ENCODE results near the gene CFAP45. TPM values are rescaled to one million over a fixed set of nuclear protein-coding genes. Genes with fewer than 3 reads are reported as not detected.

Gene CFAP45
- total and polyA plus RNA-seq, 2 experiments from 2014 or later = 0.36 TPM; not detected in 1

- TF ChIP-seq JUNB (IDR thresholded peaks at IDR 0.05; ENCODE audit: unreplicated experiment) (no peak), STAT1 (IDR thresholded peaks at IDR 0.05; ENCODE audit: unreplicated experiment) (no peak), CREB1 (CRISPR knock-in tag; IDR thresholded peaks at IDR 0.05; ENCODE audit: low read depth) (no peak), POLR2AphosphoS5 (IDR thresholded peaks at IDR 0.05; ENCODE audit: low read depth) (no peak), ETS1 (IDR thresholded peaks at IDR 0.05) (no peak), ZNF331 (CRISPR knock-in tag; IDR thresholded peaks at IDR 0.05; ENCODE audit: low read depth) (no peak), CTCF (conservative IDR thresholded peaks at IDR 0.05; ENCODE audit: low read depth in 2 of 2) (no peak), EZH2phosphoT487 (IDR thresholded peaks at IDR 0.05; ENCODE audit: unreplicated experiment) (no peak)
Observed at GRCh38 chr1:159889821-159890252, 10.1 kb downstream of the CFAP45 start (continued).

GRCh38 chr1:159889202-159889601 lies 10.8 kb downstream of the CFAP45 start:
- H3K27me3 ChIP-seq (ENCODE audit: insufficient read depth) = no peaks in the 10 kb centered on the region
- no peaks in the 10 kb centered on the region for H3K9me2 ChIP-seq (ENCODE audit: insufficient read depth)
- H3K36me3 Mint-ChIP-seq (ENCODE audit: low read depth) = no peaks in the 10 kb centered on the region
- no peaks in the 10 kb centered on the region for H4K20me1 ChIP-seq (replicated peaks; ENCODE audit: insufficient read depth)
- H3K4me2 ChIP-seq = no peak overlapping the region
- no peak for ATAC-seq
- no peaks in the 10 kb centered on the region; the same call in 2 of the 3 replicates for H3K9me3 Mint-ChIP-seq
- TF ChIP-seq REST (IDR thresholded peaks at IDR 0.05; ENCODE audit: unreplicated experiment) (no peak), EZH2phosphoT487 (IDR thresholded peaks at IDR 0.05; ENCODE audit: unreplicated experiment) (no peak), CREB1 (CRISPR knock-in tag; IDR thresholded peaks at IDR 0.05; ENCODE audit: low read depth) (no peak), POLR2AphosphoS5 (IDR thresholded peaks at IDR 0.05; ENCODE audit: low read depth) (no peak), NANOG (IDR thresholded peaks at IDR 0.05; ENCODE audit: borderline replicate concordance) (no peak), STAT1 (IDR thresholded peaks at IDR 0.05; ENCODE audit: unreplicated experiment) (no peak), ETS1 (IDR thresholded peaks at IDR 0.05) (no peak), JUNB (IDR thresholded peaks at IDR 0.05; ENCODE audit: unreplicated experiment) (no peak), ZNF114 (CRISPR knock-in tag; IDR thresholded peaks at IDR 0.05) (no peak)
- H3K79me2 ChIP-seq (replicated peaks; ENCODE audit: insufficient read depth) = no peaks in the 10 kb centered on the region
- no peak overlapping the region for H3K4me3 ChIP-seq
- H3K27ac ChIP-seq (ENCODE audit: low read depth) = no peak overlapping the region
- H3K36me3 ChIP-seq (ENCODE audit: insufficient read depth) = no peaks in the 10 kb centered on the region; the same call in 1 of the 2 replicates
- H3K27me3 Mint-ChIP-seq (ENCODE audit: insufficient read depth, low read depth, poor library complexity) = peaks cover 2% of the 10 kb centered on the region
- no peaks in the 10 kb centered on the region for H3K4me1 ChIP-seq (ENCODE audit: insufficient read depth)
- H3F3A ChIP-seq (replicated peaks; ENCODE audit: low read depth) = no peaks in the 10 kb centered on the region
- H3K4me1 Mint-ChIP-seq = peaks cover 9% of the 10 kb centered on the region
- H2AFZ ChIP-seq = no peak overlapping the region
- DNase-seq (ENCODE audit: low spot score) = no peak
- H3K27ac Mint-ChIP-seq = no peak overlapping the region
- H3K4me3 Mint-ChIP-seq = no peak overlapping the region

Measured in GM23338 (cell line).